Endometrial microvascular endothelial cells (primary cell): Measurements from ENCODE around the gene AKAP17A. TPM values are rescaled to one million over a fixed set of nuclear protein-coding genes. Genes with fewer than 3 reads are reported as not detected.
"Not testable (repeated sequence)": the region's sequence is repeated elsewhere in the genome, so short reads cannot be mapped to it uniquely, and the experiment has no call there.

ENCODE experiments used
- in situ Hi-C: cut with HindIII; loops from 2 replicates; pipeline ENCODE4 v1.10.0; 2017; ENCODE audit warnings: low sequenced_read_pairs, low pct_unique_long_range_greater_than_20kb; ENCODE audit errors: inconsistent ontology term
- total RNA-seq: library from RNA; depleted of rRNA; stranded (reverse); fragments of >200 nt; gene quantifications from one replicate; pipeline ENCODE4 v1.2.3, GENCODE V29; 2015; ENCODE audit errors: inconsistent ontology term

Gene AKAP17A
- total RNA-seq, 1 donor from 2014 or later = 26.2 TPM

- in situ Hi-C loops = no loop called here
Measured at GRCh38 chrX:1599791-1600405, 8.5 kb downstream of the AKAP17A start.

GRCh38 chrX:1600406-1601050 is 9.1 kb downstream of the AKAP17A start:
- in situ Hi-C loops = no loop called here

GRCh38 chrX:1601051-1601767 is 9.8 kb downstream of the AKAP17A start:
- in situ Hi-C loops = no loop called here

GRCh38 chrX:1601768-1602085 is 10.3 kb downstream of the AKAP17A start:
- in situ Hi-C loops = no loop called here

GRCh38 chrX:1602299-1602698 is 10.9 kb downstream of the AKAP17A start:
- in situ Hi-C loops = no loop called here

- in situ Hi-C loops = no loop called here
Measured at GRCh38 chrX:1606496-1606895, 15.1 kb downstream of the AKAP17A start.

GRCh38 chrX:1609311-1609710 is 17.9 kb downstream of the AKAP17A start:
- in situ Hi-C loops = no loop called here

GRCh38 chrX:1609762-1610161 is 18.4 kb downstream of the AKAP17A start:
- in situ Hi-C loops = no loop called here

- in situ Hi-C loops = no loop called here
Measured at GRCh38 chrX:1610166-1610565, 18.8 kb downstream of the AKAP17A start.

GRCh38 chrX:1610736-1611135 is 19.3 kb downstream of the AKAP17A start:
- in situ Hi-C loops = no loop called here

- in situ Hi-C loops = no loop called here
Measured at GRCh38 chrX:1612641-1613286, 21.4 kb downstream of the AKAP17A start.

- in situ Hi-C loops = no loop called here
Measured at GRCh38 chrX:1614927-1615326, 23.5 kb downstream of the AKAP17A start, which contains the start of gene ASMT. ASMT (plus strand) TSS chrX:1615059; CDS start chrX:1615200, 141 bp downstream.

GRCh38 chrX:1618689-1619088 is 27.3 kb downstream of the AKAP17A start:
- in situ Hi-C loops = no loop called here

- in situ Hi-C loops = no loop called here
Measured at GRCh38 chrX:1623691-1624090, 32.3 kb downstream of the AKAP17A start.

- in situ Hi-C loops = not testable (repeated sequence)
Measured at GRCh38 chrX:1624158-1624860, 32.9 kb downstream of the AKAP17A start.

GRCh38 chrX:1624861-1625215 is 33.4 kb downstream of the AKAP17A start:
- in situ Hi-C loops = not testable (repeated sequence)

GRCh38 chrX:1629244-1629643 is 37.8 kb downstream of the AKAP17A start:
- in situ Hi-C loops = no loop called here

- in situ Hi-C loops = no loop called here
Measured at GRCh38 chrX:1646009-1646408, 54.6 kb downstream of the AKAP17A start.

- in situ Hi-C loops = loop anchor here (25.0 kb wide), 1 partner anchor 938 kb away; no protein-coding TSS in a partner anchor
Measured at GRCh38 chrX:1649621-1650020, 58.2 kb downstream of the AKAP17A start.
